ENCODE results near the gene MTHFSD.
A peak's percentile ranks its signal among the peaks of the same experiment; 100 is the strongest.

MTHFSD gene

DNA sequence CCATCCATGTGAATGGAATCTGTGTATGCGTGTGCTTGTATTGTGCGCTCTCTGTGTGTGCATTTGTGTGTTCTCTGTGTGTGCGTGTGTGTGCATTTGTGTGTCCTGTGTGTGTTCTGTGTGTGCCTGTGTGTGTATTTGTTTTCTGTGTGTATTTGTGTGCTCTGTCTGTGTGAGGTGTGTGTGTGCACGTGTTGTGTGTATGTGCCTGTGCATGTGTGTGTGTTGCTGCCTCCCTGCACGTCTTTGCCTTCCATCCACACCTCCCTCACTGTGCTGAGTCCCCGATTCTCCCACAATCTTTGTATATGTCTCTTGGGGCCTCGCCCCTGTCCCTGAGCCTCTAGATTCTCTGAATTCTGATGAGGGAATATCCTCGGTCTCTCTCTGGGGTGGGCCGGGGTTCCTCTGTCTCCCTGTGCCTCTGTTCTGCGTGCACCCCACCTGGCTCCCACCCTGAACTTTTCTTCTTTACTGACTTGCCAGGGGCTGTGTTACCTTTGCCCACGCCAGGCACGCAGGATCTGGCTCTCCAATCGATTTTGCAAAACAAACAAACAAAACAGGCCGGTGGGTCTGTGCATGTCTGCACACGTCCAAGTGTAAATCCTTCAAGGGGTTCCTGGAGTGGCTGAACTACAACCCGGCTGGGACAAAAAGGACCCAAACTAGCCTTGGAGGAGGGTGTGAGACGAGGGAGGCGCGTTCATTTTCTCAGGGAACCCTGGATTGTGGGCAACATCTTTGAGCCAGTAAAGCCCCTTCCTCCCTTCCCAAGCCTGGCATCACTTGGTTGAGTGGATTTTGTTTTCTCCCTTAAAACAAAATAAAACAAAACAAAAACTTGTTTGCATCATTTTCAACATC lies 52.8 kb downstream of the MTHFSD start:
- no peak overlapping the region for H3K18ac ChIP-seq (ENCODE audit: low read length)
- DNase-seq = no peak

DNA sequence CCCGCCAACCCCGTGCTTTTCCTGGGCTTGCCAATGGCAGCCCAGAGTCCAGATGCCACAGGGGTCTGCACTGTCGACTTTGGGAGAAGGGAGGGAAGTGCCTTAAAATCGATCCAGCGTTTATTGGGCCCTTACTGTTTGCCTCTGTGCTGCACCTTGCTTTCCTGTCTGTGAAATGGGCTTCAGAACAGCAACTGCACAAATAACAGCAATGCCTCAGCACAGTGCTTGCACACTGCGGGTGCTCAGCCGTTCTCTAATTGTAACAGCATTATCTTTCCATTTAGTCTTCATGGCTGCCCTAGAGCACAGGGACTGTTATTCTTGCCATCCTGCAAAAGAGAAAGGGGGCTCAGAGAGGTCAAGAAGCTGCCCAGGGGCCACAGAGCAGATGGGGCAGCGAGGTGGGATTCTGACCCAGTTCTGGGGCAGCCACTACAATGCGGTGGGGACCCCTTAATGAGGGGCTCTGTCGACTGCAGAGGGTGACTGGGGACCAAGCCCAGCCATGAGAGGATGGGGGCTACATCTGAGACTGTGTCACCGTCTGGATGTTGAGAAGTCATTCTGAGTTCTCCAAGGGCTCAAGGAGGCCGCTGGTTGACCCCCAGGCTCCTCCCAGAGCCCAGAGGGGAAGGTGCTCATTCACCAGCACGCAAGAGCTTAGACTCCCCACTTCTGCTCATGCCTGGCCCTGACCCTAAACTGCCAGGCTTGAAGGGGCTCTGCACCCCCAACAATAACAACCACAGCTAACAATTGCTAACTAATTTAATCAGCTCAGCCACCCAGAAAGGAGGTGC lies 54.1 kb downstream of the MTHFSD start:
- DNase-seq = no peak
- H3K27me3 ChIP-seq (ENCODE audit: insufficient read depth, low read length, poor library complexity) = peaks cover 88% of the 10 kb centered on the region
- no peak overlapping the region for H3K27ac ChIP-seq (ENCODE audit: low read depth, low read length)

More for the DNA sequence above, 52.8 kb downstream of the MTHFSD start:
- Histone ChIP-seq H3K79me2 (ENCODE audit: control insufficient read depth, insufficient read depth, low read length) (no peaks in the 10 kb centered on the region), H3K4me1 (ENCODE audit: control insufficient read depth, low read depth, low read length) (peaks cover 2% of the 10 kb centered on the region), H2BK120ac (ENCODE audit: low read depth, low read length) (no peak overlapping the region), H3K79me1 (ENCODE audit: low read length) (no peaks in the 10 kb centered on the region), H3K27ac (ENCODE audit: low read depth, low read length) (no peak overlapping the region), H3K4me2 (ENCODE audit: low read length) (no peak overlapping the region), H3K23ac (ENCODE audit: low read length) (peak overlapping the region; percentile 80), H2BK5ac (ENCODE audit: low read length) (no peak overlapping the region), H2AK5ac (ENCODE audit: low read length) (peak overlapping the region; percentile 78), H4K5ac (ENCODE audit: low read length) (no peak overlapping the region), H4K8ac (ENCODE audit: low read depth, low read length) (no peak overlapping the region), H3K56ac (ENCODE audit: low read length) (no peak overlapping the region), H3K4me3 (ENCODE audit: low read length) (no peak overlapping the region), H3K9ac (ENCODE audit: low read length) (no peak overlapping the region), H3K27me3 (ENCODE audit: insufficient read depth, low read length, poor library complexity) (peaks cover 92% of the 10 kb centered on the region), H3K4ac (ENCODE audit: low read depth, low read length) (no peak overlapping the region), H3K36me3 (ENCODE audit: control insufficient read depth, insufficient read depth, low read length) (no peaks in the 10 kb centered on the region), H2BK15ac (replicated peaks; ENCODE audit: low read depth) (no peak overlapping the region)
- WGBS (ENCODE audit: extremely low coverage, insufficient coverage, low lambda C conversion rate) = no CpG with 5 or more reads among the region's 19 CpGs

GRCh38 chr16:86499889-86500707 lies 54.9 kb downstream of the MTHFSD start:
- H2AK5ac ChIP-seq (ENCODE audit: low read length) = no peak overlapping the region
- no peak overlapping the region for H3K27ac ChIP-seq (ENCODE audit: low read depth, low read length)
- H3K4me2 ChIP-seq (ENCODE audit: low read length) = no peak overlapping the region
- H2BK120ac ChIP-seq (ENCODE audit: low read depth, low read length) = no peak overlapping the region
- no peak for DNase-seq
- H2BK5ac ChIP-seq (ENCODE audit: low read length) = no peak overlapping the region
- H3K36me3 ChIP-seq (ENCODE audit: control insufficient read depth, insufficient read depth, low read length) = no peaks in the 10 kb centered on the region
- H3K4me1 ChIP-seq (ENCODE audit: control insufficient read depth, low read depth, low read length) = peaks cover 11% of the 10 kb centered on the region
- H3K4me3 ChIP-seq (ENCODE audit: low read length) = no peak overlapping the region
- no peaks in the 10 kb centered on the region for H3K79me2 ChIP-seq (ENCODE audit: control insufficient read depth, insufficient read depth, low read length)
- no peak overlapping the region for H4K8ac ChIP-seq (ENCODE audit: low read depth, low read length)
- WGBS (ENCODE audit: extremely low coverage, insufficient coverage, low lambda C conversion rate) = no CpG with 5 or more reads among the region's 16 CpGs
- no peak overlapping the region for H3K18ac ChIP-seq (ENCODE audit: low read length)
- H3K23ac ChIP-seq (ENCODE audit: low read length) = no peak overlapping the region
- no peaks in the 10 kb centered on the region for H3K79me1 ChIP-seq (ENCODE audit: low read length)
- H3K56ac ChIP-seq (ENCODE audit: low read length) = no peak overlapping the region
- no peak overlapping the region for H4K5ac ChIP-seq (ENCODE audit: low read length)
- H2BK15ac ChIP-seq (replicated peaks; ENCODE audit: low read depth) = no peak overlapping the region
- no peak overlapping the region for H3K9ac ChIP-seq (ENCODE audit: low read length)
- H3K27me3 ChIP-seq (ENCODE audit: insufficient read depth, low read length, poor library complexity) = peaks cover 88% of the 10 kb centered on the region
- no peak overlapping the region for H3K4ac ChIP-seq (ENCODE audit: low read depth, low read length)

More for the DNA sequence above, 54.1 kb downstream of the MTHFSD start:
- H3K36me3 ChIP-seq (ENCODE audit: control insufficient read depth, insufficient read depth, low read length) = no peaks in the 10 kb centered on the region
- no peak overlapping the region for H2BK15ac ChIP-seq (replicated peaks; ENCODE audit: low read depth)
- no peaks in the 10 kb centered on the region for H3K79me1 ChIP-seq (ENCODE audit: low read length)
- H3K4me1 ChIP-seq (ENCODE audit: control insufficient read depth, low read depth, low read length) = peaks cover 6% of the 10 kb centered on the region
- no peaks in the 10 kb centered on the region for H3K79me2 ChIP-seq (ENCODE audit: control insufficient read depth, insufficient read depth, low read length)
- no peak overlapping the region for H3K56ac ChIP-seq (ENCODE audit: low read length)
- no peak overlapping the region for H3K23ac ChIP-seq (ENCODE audit: low read length)
- no peak overlapping the region for H4K8ac ChIP-seq (ENCODE audit: low read depth, low read length)
- no peak overlapping the region for H2AK5ac ChIP-seq (ENCODE audit: low read length)
- WGBS (ENCODE audit: extremely low coverage, insufficient coverage, low lambda C conversion rate) = no CpG with 5 or more reads among the region's 13 CpGs
- no peak overlapping the region for H2BK5ac ChIP-seq (ENCODE audit: low read length)
- no peak overlapping the region for H3K18ac ChIP-seq (ENCODE audit: low read length)
- H3K4ac ChIP-seq (ENCODE audit: low read depth, low read length) = no peak overlapping the region
- no peak overlapping the region for H4K5ac ChIP-seq (ENCODE audit: low read length)
- H3K9ac ChIP-seq (ENCODE audit: low read length) = no peak overlapping the region
- no peak overlapping the region for H3K4me2 ChIP-seq (ENCODE audit: low read length)
- H2BK120ac ChIP-seq (ENCODE audit: low read depth, low read length) = no peak overlapping the region
- no peak overlapping the region for H3K4me3 ChIP-seq (ENCODE audit: low read length)

GRCh38 chr16:86499440-86499786 lies 55.6 kb downstream of the MTHFSD start:
- no peak overlapping the region for H3K4me2 ChIP-seq (ENCODE audit: low read length)
- H4K8ac ChIP-seq (ENCODE audit: low read depth, low read length) = no peak overlapping the region
- no peaks in the 10 kb centered on the region for H3K79me2 ChIP-seq (ENCODE audit: control insufficient read depth, insufficient read depth, low read length)
- H3K4me3 ChIP-seq (ENCODE audit: low read length) = no peak overlapping the region
- DNase-seq = no peak
- H2BK15ac ChIP-seq (replicated peaks; ENCODE audit: low read depth) = no peak overlapping the region
- no peaks in the 10 kb centered on the region for H3K36me3 ChIP-seq (ENCODE audit: control insufficient read depth, insufficient read depth, low read length)
- no peak overlapping the region for H3K9ac ChIP-seq (ENCODE audit: low read length)
- H3K18ac ChIP-seq (ENCODE audit: low read length) = no peak overlapping the region
- no peaks in the 10 kb centered on the region for H3K79me1 ChIP-seq (ENCODE audit: low read length)
- H3K56ac ChIP-seq (ENCODE audit: low read length) = no peak overlapping the region
- H2BK120ac ChIP-seq (ENCODE audit: low read depth, low read length) = no peak overlapping the region
- H3K27me3 ChIP-seq (ENCODE audit: insufficient read depth, low read length, poor library complexity) = peaks cover 88% of the 10 kb centered on the region
- no peak overlapping the region for H3K27ac ChIP-seq (ENCODE audit: low read depth, low read length)
- no peak overlapping the region for H3K4ac ChIP-seq (ENCODE audit: low read depth, low read length)
- no peak overlapping the region for H2AK5ac ChIP-seq (ENCODE audit: low read length)
- no CpG with 5 or more reads among the region's 4 CpGs for WGBS (ENCODE audit: extremely low coverage, insufficient coverage, low lambda C conversion rate)
- no peak overlapping the region for H4K5ac ChIP-seq (ENCODE audit: low read length)
- no peak overlapping the region for H3K23ac ChIP-seq (ENCODE audit: low read length)
- no peak overlapping the region for H2BK5ac ChIP-seq (ENCODE audit: low read length)
- H3K4me1 ChIP-seq (ENCODE audit: control insufficient read depth, low read depth, low read length) = peaks cover 14% of the 10 kb centered on the region

DNA sequence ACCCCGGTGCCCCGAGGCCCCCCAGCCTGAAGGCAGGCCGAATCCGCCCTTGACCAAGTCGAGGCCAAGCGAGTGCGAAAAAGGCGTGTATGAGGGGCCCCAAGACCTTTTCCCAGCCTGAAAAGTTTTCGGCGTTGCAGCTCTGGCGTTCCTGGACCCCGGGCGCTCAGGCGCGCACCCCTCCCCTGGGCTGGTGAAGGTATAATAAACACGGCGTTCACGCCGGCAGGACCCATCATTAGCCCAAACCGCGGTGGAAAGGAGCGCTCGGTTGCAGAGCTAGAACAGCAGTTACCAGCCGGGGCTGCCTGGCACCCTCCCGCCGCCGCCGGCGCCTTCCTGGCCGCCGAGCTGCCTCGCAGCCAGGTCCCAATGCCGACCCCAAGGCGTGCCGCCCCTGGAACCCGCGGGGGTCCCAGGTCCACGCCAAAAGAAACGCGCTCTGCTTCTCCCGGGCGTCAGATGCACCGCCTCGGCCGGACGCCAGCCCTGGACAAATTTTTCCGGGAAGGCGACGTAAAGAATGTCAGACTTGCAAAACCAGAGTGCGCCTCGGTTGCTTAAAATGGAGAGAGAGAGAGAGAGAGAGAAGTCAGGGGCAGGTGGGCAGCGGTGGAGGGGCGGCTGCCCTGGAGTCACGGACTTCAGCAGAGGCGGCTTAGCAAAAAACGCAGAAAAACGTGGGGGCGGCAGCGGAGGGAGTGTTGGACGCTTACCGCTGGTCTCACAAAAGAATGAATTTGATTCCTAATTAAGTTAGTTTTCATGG lies 56.2 kb downstream of the MTHFSD start:
- DNase-seq = no peak
- Histone ChIP-seq H2BK5ac (ENCODE audit: low read length) (no peak overlapping the region), H3K36me3 (ENCODE audit: control insufficient read depth, insufficient read depth, low read length) (no peaks in the 10 kb centered on the region), H3K4me3 (ENCODE audit: low read length) (no peak overlapping the region), H3K27ac (ENCODE audit: low read depth, low read length) (no peak overlapping the region), H3K4me2 (ENCODE audit: low read length) (peak overlapping the region; percentile 36), H3K79me1 (ENCODE audit: low read length) (no peaks in the 10 kb centered on the region), H2BK120ac (ENCODE audit: low read depth, low read length) (no peak overlapping the region), H3K23ac (ENCODE audit: low read length) (no peak overlapping the region), H3K4ac (ENCODE audit: low read depth, low read length) (no peak overlapping the region), H3K4me1 (ENCODE audit: control insufficient read depth, low read depth, low read length) (peaks cover 14% of the 10 kb centered on the region), H3K27me3 (ENCODE audit: insufficient read depth, low read length, poor library complexity) (peaks cover 86% of the 10 kb centered on the region), H2AK5ac (ENCODE audit: low read length) (no peak overlapping the region), H4K5ac (ENCODE audit: low read length) (no peak overlapping the region), H2BK15ac (replicated peaks; ENCODE audit: low read depth) (no peak overlapping the region), H3K18ac (ENCODE audit: low read length) (no peak overlapping the region), H3K79me2 (ENCODE audit: control insufficient read depth, insufficient read depth, low read length) (no peaks in the 10 kb centered on the region), H3K9ac (ENCODE audit: low read length) (no peak overlapping the region), H3K56ac (ENCODE audit: low read length) (peak overlapping the region; percentile 15), H4K8ac (ENCODE audit: low read depth, low read length) (no peak overlapping the region)
- no CpG with 5 or more reads among the region's 61 CpGs for WGBS (ENCODE audit: extremely low coverage, insufficient coverage, low lambda C conversion rate)
